ENCODE measurements around the gene ICOSLG.
"Not testable (repeated sequence)": the region's sequence is repeated elsewhere in the genome, so short reads cannot be mapped to it uniquely, and the experiment has no call there.

ICOSLG gene

DNA sequence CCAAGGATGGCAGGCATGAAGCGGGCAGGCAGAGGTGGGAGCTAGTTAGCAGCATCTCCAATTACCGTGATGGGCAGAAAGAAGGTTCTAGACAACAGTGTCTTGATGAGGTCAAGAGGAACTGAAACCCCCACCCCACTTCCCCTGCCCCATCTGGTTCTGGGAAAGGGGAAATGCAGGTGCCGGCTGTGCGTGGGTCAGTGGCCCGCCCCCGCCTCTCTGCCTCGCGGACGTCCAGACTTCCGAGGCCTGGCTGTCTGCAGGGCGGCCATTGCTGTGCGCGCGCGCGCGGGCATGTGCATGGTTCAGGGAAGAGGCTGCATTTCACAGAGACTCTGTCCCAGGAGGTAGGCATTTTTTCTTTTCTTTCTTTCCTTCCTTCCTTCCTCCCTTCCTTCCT, 65.6 kb downstream of the ICOSLG start:
- not testable (repeated sequence) for DNase-seq
